MM.1S (cell line): ENCODE results near the gene PLXNA4.

Experiments used
- DNase-seq: peaks from one replicate; pipeline ENCODE4 v3.0.0-alpha.2; 2015
- H2AFZ ChIP-seq: fragments of 300-600 bp; sonication (generic); 2 replicates; pipeline ENCODE4 v1.6.0; 2016; ENCODE audit warnings: antibody characterized with exemption, low read length
- H3F3A ChIP-seq: fragments of 300-600 bp; sonication (generic); 2 replicates; pipeline ENCODE4 v1.6.1; 2016; ENCODE audit warnings: mild to moderate bottlenecking, antibody characterized with exemption, low read length, moderate library complexity, mixed read lengths; ENCODE audit not compliant: insufficient read depth
- H3K27ac ChIP-seq: fragments of 300-600 bp; sonication (generic); 2 replicates; pipeline ENCODE4 v1.5.1; 2016; ENCODE audit warnings: mild to moderate bottlenecking, low read length
- H3K27me3 ChIP-seq: fragments of 300-600 bp; sonication (generic); replicated peaks from 2 replicates; pipeline ENCODE4 v1.6.0; 2016; ENCODE audit warnings: low read length; ENCODE audit not compliant: insufficient read depth
- H3K36me3 ChIP-seq: fragments of 300-600 bp; sonication (generic); replicated peaks from 2 replicates; pipeline ENCODE4 v1.6.1; 2016; ENCODE audit warnings: mild to moderate bottlenecking, low read length, mixed read lengths; ENCODE audit not compliant: insufficient read depth
- H3K4me1 ChIP-seq: fragments of 300-600 bp; sonication (generic); 2 replicates; pipeline ENCODE4 v1.6.1; 2016; ENCODE audit warnings: low read length, mixed read lengths
- H3K4me2 ChIP-seq: fragments of 300-600 bp; sonication (generic); 2 replicates; pipeline ENCODE4 v1.6.0; 2016; ENCODE audit warnings: low read depth, low read length
- H3K4me3 ChIP-seq: fragments of 300-600 bp; sonication (generic); 2 replicates; pipeline ENCODE4 v1.5.1; 2016; ENCODE audit warnings: low read length, mixed read lengths
- H3K79me2 ChIP-seq: fragments of 300-600 bp; sonication (generic); 2 replicates; pipeline ENCODE4 v1.6.1; 2016; ENCODE audit warnings: mixed run types, low read length, mixed read lengths
- H3K9ac ChIP-seq: fragments of 300-600 bp; sonication (generic); 2 replicates; pipeline ENCODE4 v1.6.1; 2016; ENCODE audit warnings: low read length, mixed read lengths
- H3K9me2 ChIP-seq: fragments of 300-600 bp; sonication (generic); replicated peaks from 2 replicates; pipeline ENCODE4 v1.6.1; 2016; ENCODE audit warnings: mild to moderate bottlenecking, low read length, mixed read lengths; ENCODE audit not compliant: insufficient read depth
- H3K9me3 ChIP-seq: fragments of 300-600 bp; sonication (generic); replicated peaks from 2 replicates; pipeline ENCODE4 v1.6.1; 2016; ENCODE audit warnings: mild to moderate bottlenecking, low read length, mixed read lengths; ENCODE audit not compliant: insufficient read depth
- H4K20me1 ChIP-seq: fragments of 300-600 bp; sonication (generic); 2 replicates; pipeline ENCODE4 v1.6.1; 2016; ENCODE audit warnings: mild to moderate bottlenecking, low read length, moderate library complexity, mixed read lengths; ENCODE audit not compliant: insufficient read depth
- CTCF ChIP-seq: fragments of 300-600 bp; sonication (generic); IDR thresholded peaks from 2 replicates; pipeline ENCODE4 v1.5.1; 2016; ENCODE audit warnings: antibody characterized with exemption, low read length, mixed read lengths
- EZH2 ChIP-seq: fragments of 300-600 bp; sonication (generic); optimal IDR thresholded peaks from 2 replicates; pipeline ENCODE3; 2017; ENCODE audit warnings: low read depth, mild to moderate bottlenecking, antibody characterized with exemption, low read length, mixed read lengths
- EZH2phosphoT487 ChIP-seq: fragments of 300-600 bp; sonication (generic); IDR thresholded peaks from 2 replicates; pipeline ENCODE4 v1.6.1; 2018; ENCODE audit warnings: antibody characterized with exemption, low read length

The PLXNA4 gene

GRCh38 chr7:132521423-132521822 lies 54.8 kb downstream of the PLXNA4 start:
- H3K4me2 ChIP-seq, result no peak overlapping the region
- no peaks in the 10 kb centered on the region for H3K36me3 ChIP-seq
- H3K9me2 ChIP-seq, result no peaks in the 10 kb centered on the region
- no peak overlapping the region for H3K9ac ChIP-seq
- H2AFZ ChIP-seq, result no peak overlapping the region
- H4K20me1 ChIP-seq, result no peaks in the 10 kb centered on the region
- H3K27ac ChIP-seq, result no peak overlapping the region
- no peaks in the 10 kb centered on the region for H3F3A ChIP-seq
- DNase-seq, result no peak
- H3K4me1 ChIP-seq, result no peaks in the 10 kb centered on the region
- H3K79me2 ChIP-seq, result no peaks in the 10 kb centered on the region
- no peak overlapping the region for H3K4me3 ChIP-seq
- no peaks in the 10 kb centered on the region for H3K9me3 ChIP-seq
- no peaks in the 10 kb centered on the region for H3K27me3 ChIP-seq
- TF ChIP-seq EZH2phosphoT487, result no peak
- TF ChIP-seq EZH2, result no peak
- no peak for TF ChIP-seq CTCF

GRCh38 chr7:132520591-132521280 lies 55.5 kb downstream of the PLXNA4 start:
- H3K4me1 ChIP-seq, result no peaks in the 10 kb centered on the region
- no peak for TF ChIP-seq CTCF
- no peak for TF ChIP-seq EZH2
- no peak for TF ChIP-seq EZH2phosphoT487

GRCh38 chr7:132519936-132520335 lies 56.3 kb downstream of the PLXNA4 start:
- Histone ChIP-seq H3K4me1 (no peaks in the 10 kb centered on the region), H3K79me2 (no peaks in the 10 kb centered on the region), H2AFZ (no peak overlapping the region), H3F3A (no peaks in the 10 kb centered on the region), H3K9me3 (no peaks in the 10 kb centered on the region), H3K9me2 (no peaks in the 10 kb centered on the region), H3K27me3 (no peaks in the 10 kb centered on the region), H3K27ac (no peak overlapping the region), H3K4me2 (no peak overlapping the region), H3K9ac (no peak overlapping the region), H3K4me3 (no peak overlapping the region), H3K36me3 (no peaks in the 10 kb centered on the region), H4K20me1 (no peaks in the 10 kb centered on the region)
- TF ChIP-seq EZH2 (no peak), EZH2phosphoT487 (no peak), CTCF (no peak)
- no peak for DNase-seq

More at GRCh38 chr7:132520591-132521280, 55.5 kb downstream of the PLXNA4 start:
- Histone ChIP-seq H3K4me2 (no peak overlapping the region), H3K9me3 (no peaks in the 10 kb centered on the region), H3K9ac (no peak overlapping the region), H3K27ac (no peak overlapping the region), H3F3A (no peaks in the 10 kb centered on the region), H2AFZ (no peak overlapping the region), H4K20me1 (no peaks in the 10 kb centered on the region), H3K36me3 (no peaks in the 10 kb centered on the region), H3K79me2 (no peaks in the 10 kb centered on the region), H3K27me3 (no peaks in the 10 kb centered on the region), H3K9me2 (no peaks in the 10 kb centered on the region), H3K4me3 (no peak overlapping the region)
- DNase-seq, result no peak
